ENCODE measurements around the gene PTPA.

GRCh38 chr9:129177791-129178567 lies 66.8 kb downstream of the PTPA start, which contains the start of gene IER5L:
- TF ChIP-seq EZH2phosphoT487 (IDR thresholded peaks at IDR 0.05; ENCODE audit: low read depth) (no peak), CTCF (IDR thresholded peaks at IDR 0.05; ENCODE audit: low read depth, low read length) (no peak)
